Measurements from ENCODE around the gene TEPSIN. TPM values are rescaled to one million over a fixed set of nuclear protein-coding genes. Genes with fewer than 3 reads are reported as not detected.

TEPSIN gene
- total RNA-seq, 4 donors from 2014 or later = 61.2 to 336 (median 121) TPM

DNA sequence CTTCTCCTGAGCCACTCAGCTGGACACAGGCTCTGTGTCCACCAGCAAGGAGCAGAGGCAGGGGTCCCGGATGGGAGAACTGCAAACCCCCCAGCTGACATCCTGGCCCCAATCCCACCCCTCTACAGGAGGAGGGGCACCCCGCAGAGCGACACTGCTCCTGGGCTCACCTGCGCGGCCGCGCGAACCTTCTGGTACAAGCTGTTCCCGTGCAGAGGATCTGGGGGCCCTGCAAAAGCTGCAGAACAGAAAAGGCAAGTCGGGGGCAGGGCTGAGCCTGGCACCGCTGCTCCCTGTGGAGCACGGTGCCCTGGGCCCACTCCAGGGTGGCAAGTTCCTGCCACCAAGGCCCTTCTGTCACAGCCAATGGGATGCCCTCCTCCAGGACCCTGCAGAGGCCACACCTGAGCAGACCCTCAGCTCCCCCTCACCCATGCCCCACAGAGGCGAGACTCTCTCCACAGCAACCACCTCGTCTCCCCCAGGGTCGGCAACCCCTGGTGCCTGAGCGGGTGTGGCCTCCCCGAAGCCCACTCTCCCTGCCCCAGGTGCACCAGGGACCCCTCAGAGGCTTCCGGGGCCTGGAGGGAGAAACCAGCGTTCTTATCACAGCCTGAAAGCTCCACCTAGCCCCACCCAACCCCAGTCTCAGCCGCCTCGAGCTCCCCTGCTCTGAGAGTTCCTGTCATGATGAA is 4.9 kb downstream of the TEPSIN start:
- intact Hi-C loops (cut with DNase I; ENCODE audit: low total_unique reads) = loop anchor here (10.0 kb wide), 1 partner anchor 61 kb away; the partner anchor contains the start of gene SLC38A10
- Histone ChIP-seq H3K4me1 (peaks cover 8 to 16% (median 13%) of the 10 kb centered on the region in 4 donors), H3K9me3 (no peaks in the 10 kb centered on the region), H3K4me3 (no peak overlapping the region), H3K36me3 (peaks cover 0 to 8% (median 0%) of the 10 kb centered on the region in 4 donors), H3K27me3 (no peaks in the 10 kb centered on the region), H3K27ac (no peak overlapping the region)
- no peak for DNase-seq
- 90% methylated on average over 17 of the region's 21 CpGs; no CpG with 5 or more reads in 1 of the 2 donors for WGBS, 2 donors (ENCODE audit: low coverage in 1 of 2)
- in situ Hi-C loops (cut with MboI; ENCODE audit: low pct_ligation_motif_present in 1 of 4, low pct_unique_long_range_greater_than_20kb in 1 of 4, low sequenced_read_pairs in 3 of 4) = no loop called here
- TF ChIP-seq EP300 (IDR thresholded peaks at IDR 0.05; ENCODE audit: low read depth) = no peak
- TF ChIP-seq POLR2A (IDR thresholded peaks at IDR 0.05) = no peak
- no peak for TF ChIP-seq POLR2AphosphoS5 (IDR thresholded peaks at IDR 0.05)
- TF ChIP-seq, protein P1, sequence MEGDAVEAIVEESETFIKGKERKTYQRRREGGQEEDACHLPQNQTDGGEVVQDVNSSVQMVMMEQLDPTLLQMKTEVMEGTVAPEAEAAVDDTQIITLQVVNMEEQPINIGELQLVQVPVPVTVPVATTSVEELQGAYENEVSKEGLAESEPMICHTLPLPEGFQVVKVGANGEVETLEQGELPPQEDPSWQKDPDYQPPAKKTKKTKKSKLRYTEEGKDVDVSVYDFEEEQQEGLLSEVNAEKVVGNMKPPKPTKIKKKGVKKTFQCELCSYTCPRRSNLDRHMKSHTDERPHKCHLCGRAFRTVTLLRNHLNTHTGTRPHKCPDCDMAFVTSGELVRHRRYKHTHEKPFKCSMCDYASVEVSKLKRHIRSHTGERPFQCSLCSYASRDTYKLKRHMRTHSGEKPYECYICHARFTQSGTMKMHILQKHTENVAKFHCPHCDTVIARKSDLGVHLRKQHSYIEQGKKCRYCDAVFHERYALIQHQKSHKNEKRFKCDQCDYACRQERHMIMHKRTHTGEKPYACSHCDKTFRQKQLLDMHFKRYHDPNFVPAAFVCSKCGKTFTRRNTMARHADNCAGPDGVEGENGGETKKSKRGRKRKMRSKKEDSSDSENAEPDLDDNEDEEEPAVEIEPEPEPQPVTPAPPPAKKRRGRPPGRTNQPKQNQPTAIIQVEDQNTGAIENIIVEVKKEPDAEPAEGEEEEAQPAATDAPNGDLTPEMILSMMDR (IDR thresholded peaks at IDR 0.05) = no peak

DNA sequence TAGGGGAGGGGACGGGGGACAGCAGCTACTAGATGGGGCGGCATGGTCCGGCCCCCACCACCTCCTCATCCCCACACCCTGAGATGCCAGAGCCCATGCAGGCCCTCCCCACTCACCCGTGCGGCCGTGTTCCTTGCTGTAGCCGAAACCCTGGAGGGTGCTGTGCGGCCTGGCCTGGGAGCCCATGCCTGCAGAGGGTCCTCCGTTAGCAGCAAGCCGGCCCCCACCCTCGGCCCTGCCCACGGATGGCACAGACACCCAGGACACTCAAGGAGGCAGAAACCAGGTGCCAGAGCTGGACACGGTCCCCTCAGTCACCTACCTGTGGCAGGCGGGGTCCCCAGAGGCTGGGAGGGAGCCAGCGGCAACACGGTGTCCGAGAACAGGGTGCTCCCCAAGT is 5.5 kb downstream of the TEPSIN start:
- H3K27ac ChIP-seq = no peak overlapping the region
- peaks cover 8 to 16% (median 13%) of the 10 kb centered on the region in 4 donors for H3K4me1 ChIP-seq
- DNase-seq = no peak
- in situ Hi-C loops (cut with MboI; ENCODE audit: low pct_ligation_motif_present in 1 of 4, low pct_unique_long_range_greater_than_20kb in 1 of 4, low sequenced_read_pairs in 3 of 4) = no loop called here
- peaks cover 0 to 8% (median 0%) of the 10 kb centered on the region in 4 donors for H3K36me3 ChIP-seq
- no peaks in the 10 kb centered on the region for H3K27me3 ChIP-seq
- H3K9me3 ChIP-seq = no peaks in the 10 kb centered on the region
- TF ChIP-seq EP300 (IDR thresholded peaks at IDR 0.05; ENCODE audit: low read depth) (no peak), POLR2A (IDR thresholded peaks at IDR 0.05) (no peak), POLR2AphosphoS5 (IDR thresholded peaks at IDR 0.05) (no peak)
- TF ChIP-seq, protein P1 (IDR thresholded peaks at IDR 0.05) = no peak
- 95% methylated on average over 17 of the region's 17 CpGs; no CpG with 5 or more reads in 1 of the 2 donors for WGBS, 2 donors (ENCODE audit: low coverage in 1 of 2)
- no peak overlapping the region for H3K4me3 ChIP-seq
- intact Hi-C loops (cut with DNase I; ENCODE audit: low total_unique reads) = loop anchor here (10.0 kb wide), 1 partner anchor 61 kb away; the partner anchor contains the start of gene SLC38A10

DNA sequence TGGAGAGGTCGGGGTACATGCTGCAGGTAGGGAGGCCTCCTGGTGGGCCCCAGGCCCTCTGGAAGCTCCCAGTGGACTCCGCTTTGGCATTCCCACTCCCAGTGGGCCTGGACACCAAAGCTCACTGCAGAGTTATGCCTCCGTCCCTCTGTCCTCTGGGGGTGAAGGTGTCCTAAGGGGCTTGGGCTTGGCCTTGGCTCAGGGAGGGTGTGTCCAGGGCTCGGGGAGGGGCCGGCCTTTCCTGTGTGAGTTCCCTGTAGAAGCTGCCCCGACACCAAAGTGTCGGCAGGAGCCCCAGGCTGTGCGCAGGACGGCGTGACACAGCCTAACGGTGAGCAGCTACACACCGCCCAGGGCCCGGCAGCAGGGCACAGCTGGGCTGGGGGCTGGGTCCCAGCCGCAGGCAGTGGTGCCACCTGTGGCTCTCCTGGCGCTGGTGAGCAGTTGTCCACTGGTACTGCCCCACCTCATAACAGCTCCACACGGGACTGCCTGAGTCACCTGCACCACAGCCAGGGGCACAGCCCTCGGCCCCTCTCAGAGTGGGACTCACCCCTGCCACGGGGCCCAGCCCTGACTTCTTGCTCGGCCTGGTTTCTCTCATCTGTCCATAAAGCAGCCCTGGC is 6.1 kb downstream of the TEPSIN start:
- Histone ChIP-seq H3K9me3 (no peaks in the 10 kb centered on the region), H3K4me3 (no peak overlapping the region), H3K4me1 (peaks cover 3 to 10% (median 8%) of the 10 kb centered on the region in 4 donors), H3K27me3 (no peaks in the 10 kb centered on the region), H3K27ac (no peak overlapping the region), H3K36me3 (peaks cover 0 to 8% (median 0%) of the 10 kb centered on the region in 4 donors)
- intact Hi-C loops (cut with DNase I; ENCODE audit: low total_unique reads) = loop anchor here (10.0 kb wide), 1 partner anchor 62 kb away; the partner anchor contains the start of gene SLC38A10
- in situ Hi-C loops (cut with MboI; ENCODE audit: low pct_ligation_motif_present in 1 of 4, low pct_unique_long_range_greater_than_20kb in 1 of 4, low sequenced_read_pairs in 3 of 4) = no loop called here
- no peak for DNase-seq
- 90% methylated on average over 18 of the region's 19 CpGs; no CpG with 5 or more reads in 1 of the 2 donors for WGBS, 2 donors (ENCODE audit: low coverage in 1 of 2)
- no peak for TF ChIP-seq POLR2A (IDR thresholded peaks at IDR 0.05)
- TF ChIP-seq EP300 (IDR thresholded peaks at IDR 0.05; ENCODE audit: low read depth) = no peak
- TF ChIP-seq POLR2AphosphoS5 (IDR thresholded peaks at IDR 0.05) = no peak
- TF ChIP-seq, protein P1 (IDR thresholded peaks at IDR 0.05) = no peak

Measured in transverse colon (tissue), 4 donors.